ENCODE measurements around the gene AFAP1.
"Not testable (repeated sequence)": the region's sequence is repeated elsewhere in the genome, so short reads cannot be mapped to it uniquely, and the experiment has no call there.

The AFAP1 gene

DNA sequence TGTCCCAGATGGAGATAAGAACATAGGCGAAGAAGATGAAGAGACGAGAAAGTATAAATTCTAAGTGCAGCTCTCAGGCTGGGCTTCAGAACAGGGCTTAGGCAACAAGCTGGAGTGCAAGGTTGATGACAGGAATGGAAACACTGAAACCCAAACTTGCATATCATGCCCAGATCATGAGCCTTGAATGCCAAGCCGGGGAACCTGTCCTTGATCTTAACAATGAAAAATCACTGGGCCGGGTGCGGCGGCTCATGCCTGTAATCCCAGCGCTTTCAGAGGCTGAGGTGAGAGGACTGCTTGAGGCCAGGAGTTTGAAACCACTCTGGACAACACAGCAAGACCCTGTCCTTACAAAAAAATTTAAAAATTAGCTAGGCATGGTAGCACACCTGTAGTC, 17.2 kb downstream of the AFAP1 start:
- in situ Hi-C loops (cut with MboI; ENCODE audit: low sequenced_read_pairs, unreplicated experiment): no loop called here
- DNase-seq (ENCODE audit: low spot score): no peak
- TF ChIP-seq, protein P1, sequence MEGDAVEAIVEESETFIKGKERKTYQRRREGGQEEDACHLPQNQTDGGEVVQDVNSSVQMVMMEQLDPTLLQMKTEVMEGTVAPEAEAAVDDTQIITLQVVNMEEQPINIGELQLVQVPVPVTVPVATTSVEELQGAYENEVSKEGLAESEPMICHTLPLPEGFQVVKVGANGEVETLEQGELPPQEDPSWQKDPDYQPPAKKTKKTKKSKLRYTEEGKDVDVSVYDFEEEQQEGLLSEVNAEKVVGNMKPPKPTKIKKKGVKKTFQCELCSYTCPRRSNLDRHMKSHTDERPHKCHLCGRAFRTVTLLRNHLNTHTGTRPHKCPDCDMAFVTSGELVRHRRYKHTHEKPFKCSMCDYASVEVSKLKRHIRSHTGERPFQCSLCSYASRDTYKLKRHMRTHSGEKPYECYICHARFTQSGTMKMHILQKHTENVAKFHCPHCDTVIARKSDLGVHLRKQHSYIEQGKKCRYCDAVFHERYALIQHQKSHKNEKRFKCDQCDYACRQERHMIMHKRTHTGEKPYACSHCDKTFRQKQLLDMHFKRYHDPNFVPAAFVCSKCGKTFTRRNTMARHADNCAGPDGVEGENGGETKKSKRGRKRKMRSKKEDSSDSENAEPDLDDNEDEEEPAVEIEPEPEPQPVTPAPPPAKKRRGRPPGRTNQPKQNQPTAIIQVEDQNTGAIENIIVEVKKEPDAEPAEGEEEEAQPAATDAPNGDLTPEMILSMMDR (IDR thresholded peaks at IDR 0.05; ENCODE audit: borderline replicate concordance, control extremely low read depth, extremely low read depth, insufficient read depth, missing control alignments): no peak

DNA sequence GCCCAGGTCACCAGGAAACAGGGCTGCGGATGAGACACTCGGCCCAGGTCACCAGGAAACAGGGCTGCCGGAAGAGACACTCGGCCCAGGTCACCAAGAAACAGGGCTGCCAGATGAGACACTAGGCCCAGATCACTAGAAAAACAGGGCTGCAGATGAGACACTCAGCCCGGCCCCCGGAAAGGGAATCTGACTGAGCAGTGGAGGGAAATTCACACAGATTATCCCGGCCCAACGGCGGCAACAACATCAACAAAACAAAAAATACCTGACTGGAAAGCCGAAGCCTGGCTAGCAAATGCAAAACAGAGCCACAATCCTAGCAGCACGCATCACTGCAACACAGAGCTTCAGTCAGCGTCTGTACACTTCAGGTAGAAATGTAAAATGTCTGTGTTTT, 20.7 kb downstream of the AFAP1 start:
- DNase-seq (ENCODE audit: low spot score): no peak
- in situ Hi-C loops (cut with MboI; ENCODE audit: low sequenced_read_pairs, unreplicated experiment): no loop called here
- TF ChIP-seq, protein P1 (IDR thresholded peaks at IDR 0.05; ENCODE audit: borderline replicate concordance, control extremely low read depth, extremely low read depth, insufficient read depth, missing control alignments): no peak

DNA sequence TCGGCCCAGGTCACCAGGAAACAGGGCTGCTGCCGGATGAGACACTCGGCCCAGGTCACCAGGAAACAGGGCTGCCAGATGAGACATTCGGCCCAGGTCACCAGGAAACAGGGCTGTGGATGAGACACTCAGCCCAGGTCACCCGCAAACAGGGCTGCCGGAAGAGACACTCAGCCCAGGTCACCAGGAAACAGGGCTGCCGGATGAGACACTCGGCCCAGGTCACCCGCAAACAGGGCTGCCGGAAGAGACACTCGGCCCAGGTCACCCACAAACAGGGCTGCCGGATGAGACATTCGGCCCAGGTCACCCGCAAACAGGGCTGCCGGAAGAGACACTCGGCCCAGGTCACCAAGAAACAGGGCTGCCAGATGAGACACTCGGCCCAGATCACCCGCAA, 21.5 kb downstream of the AFAP1 start:
- in situ Hi-C loops (cut with MboI; ENCODE audit: low sequenced_read_pairs, unreplicated experiment); DNase-seq (ENCODE audit: low spot score): not testable (repeated sequence)

DNA sequence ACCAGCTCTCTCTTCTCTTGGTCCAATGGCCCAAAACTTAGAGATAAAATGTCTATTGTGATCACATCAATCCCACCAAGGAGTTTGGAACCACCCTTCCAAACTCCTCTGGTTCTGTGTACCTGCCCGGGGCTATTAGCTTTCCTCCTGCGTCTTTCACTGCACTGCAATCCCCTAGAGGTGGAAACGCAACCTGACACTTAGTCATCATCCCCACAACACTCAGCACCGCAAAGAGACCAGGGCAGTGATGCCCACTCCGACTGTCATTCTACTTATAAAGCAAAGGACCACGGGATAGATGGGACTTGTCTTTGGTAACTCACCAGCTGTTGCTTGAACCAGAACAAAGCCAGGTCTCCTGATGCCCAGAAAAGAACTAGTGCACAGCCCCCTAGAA, 22.0 kb downstream of the AFAP1 start:
- TF ChIP-seq, protein P1 (IDR thresholded peaks at IDR 0.05; ENCODE audit: borderline replicate concordance, control extremely low read depth, extremely low read depth, insufficient read depth, missing control alignments): no peak
- in situ Hi-C loops (cut with MboI; ENCODE audit: low sequenced_read_pairs, unreplicated experiment): no loop called here
- no peak for DNase-seq (ENCODE audit: low spot score)

DNA sequence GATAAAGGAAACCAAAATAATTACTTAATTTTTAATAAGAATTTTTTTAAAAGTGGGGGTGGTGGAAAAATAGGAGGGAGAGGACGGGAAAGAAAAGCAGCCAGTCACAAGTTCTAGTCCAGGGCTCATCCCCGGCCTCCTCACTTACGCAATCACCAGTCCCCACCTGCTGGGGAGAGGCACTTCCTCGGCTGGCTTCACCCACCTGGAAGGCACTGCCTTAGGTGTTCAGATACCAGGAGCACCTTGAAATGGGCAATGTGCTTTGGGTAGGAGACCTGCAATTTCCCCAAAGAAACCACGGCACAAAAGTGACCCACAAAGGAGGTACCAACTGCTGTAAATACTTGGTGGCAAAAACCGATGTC, 23.8 kb downstream of the AFAP1 start:
- no peak for DNase-seq (ENCODE audit: low spot score)
- in situ Hi-C loops (cut with MboI; ENCODE audit: low sequenced_read_pairs, unreplicated experiment): no loop called here
- TF ChIP-seq, protein P1 (IDR thresholded peaks at IDR 0.05; ENCODE audit: borderline replicate concordance, control extremely low read depth, extremely low read depth, insufficient read depth, missing control alignments): no peak

DNA sequence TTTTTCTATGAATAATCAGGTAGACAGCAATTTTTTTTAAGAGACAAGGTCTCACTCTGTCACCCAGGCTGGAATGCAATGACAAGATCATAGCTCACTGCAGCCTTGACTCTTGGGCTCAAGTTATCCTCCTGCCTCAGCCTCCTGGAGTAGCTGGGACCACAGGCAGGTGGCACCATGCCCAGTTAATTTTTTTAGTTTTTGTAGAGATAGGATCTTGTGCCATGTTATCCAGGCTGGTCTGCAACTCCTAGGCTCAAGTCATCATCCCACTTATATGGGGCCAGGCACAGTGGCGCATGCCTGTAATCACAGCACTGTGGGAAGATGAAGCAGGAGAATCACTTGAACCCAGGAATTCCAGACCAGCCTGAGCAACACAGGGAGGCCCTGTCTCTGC, 26.8 kb downstream of the AFAP1 start:
- no peak for DNase-seq (ENCODE audit: low spot score)
- TF ChIP-seq, protein P1 (IDR thresholded peaks at IDR 0.05; ENCODE audit: borderline replicate concordance, control extremely low read depth, extremely low read depth, insufficient read depth, missing control alignments): no peak
- in situ Hi-C loops (cut with MboI; ENCODE audit: low sequenced_read_pairs, unreplicated experiment): no loop called here

DNA sequence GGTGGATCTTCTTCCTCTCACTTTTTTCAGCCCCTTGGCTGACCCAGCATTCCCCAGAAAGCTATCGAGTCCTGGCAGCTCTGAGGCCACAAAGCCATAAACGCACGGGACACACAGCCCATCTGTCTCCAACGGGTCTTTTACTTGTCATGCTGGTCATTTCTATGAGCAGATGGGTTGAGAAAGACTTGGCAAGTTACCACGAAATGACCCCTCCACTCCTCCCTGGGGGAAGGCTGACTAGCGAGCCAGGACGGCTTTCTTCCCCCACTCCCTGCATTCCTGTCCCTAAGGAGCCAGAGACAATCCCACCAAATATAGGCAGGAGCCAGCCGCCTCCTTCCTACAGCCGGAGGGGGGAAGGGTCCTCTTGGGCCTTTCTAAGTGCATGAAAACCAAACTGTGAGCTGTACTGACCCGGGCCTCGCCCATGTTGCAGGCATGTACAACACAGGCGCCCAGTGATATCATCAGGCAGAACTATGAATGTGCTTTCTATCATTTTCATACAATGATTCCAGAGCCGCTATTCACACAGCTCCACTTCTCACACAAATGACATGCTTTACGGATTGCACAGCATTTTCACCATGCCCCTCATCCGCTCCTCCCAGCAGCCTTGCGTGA, 28.6 kb downstream of the AFAP1 start:
- TF ChIP-seq, protein P1 (IDR thresholded peaks at IDR 0.05; ENCODE audit: borderline replicate concordance, control extremely low read depth, extremely low read depth, insufficient read depth, missing control alignments): no peak
- DNase-seq (ENCODE audit: low spot score): no peak
- in situ Hi-C loops (cut with MboI; ENCODE audit: low sequenced_read_pairs, unreplicated experiment): no loop called here
